AG04450 (cell line): ENCODE data around the gene TM4SF1. TPM values are rescaled to one million over a fixed set of nuclear protein-coding genes. Genes with fewer than 3 reads are reported as not detected.
"Not testable (repeated sequence)": the region's sequence is repeated elsewhere in the genome, so short reads cannot be mapped to it uniquely, and the experiment has no call there.

ENCODE experiments used
- CTCF ChIA-PET: fragments of 300-600, 350-600 bp; formaldehyde crosslinking; extraction: SDS; loops from one replicate; lab custom pipeline; 2022; ENCODE audit warnings: antibody characterized with exemption, inconsistent platforms; lab: Charles Lee
- POLR2A ChIA-PET: fragments of 350-600 bp; formaldehyde crosslinking; extraction: SDS; loops from one replicate; lab custom pipeline; 2021; ENCODE audit warnings: antibody characterized with exemption, inconsistent platforms; lab: Yijun Ruan, JAX
- DNase-seq: peaks from one replicate; pipeline ENCODE4 v3.0.0-alpha.2; 2011; ENCODE audit warnings: low read depth, low spot score
- H3K27ac ChIP-seq: one replicate; pipeline ENCODE4 v1.5.1; 2012; ENCODE audit warnings: low read depth, low read length, control low read depth
- H3K27me3 ChIP-seq: one replicate; pipeline ENCODE4 v1.6.0; 2012; ENCODE audit warnings: low read length; ENCODE audit not compliant: control insufficient read depth, insufficient read depth
- H3K4me3 ChIP-seq: 2 replicates; pipeline ENCODE4 v1.5.1; 2011; ENCODE audit warnings: mild to moderate bottlenecking, low read depth, low read length, control low read depth
- H3K9me3 ChIP-seq: 2 replicates; pipeline ENCODE4 v1.5.1; 2012; ENCODE audit warnings: low read length; ENCODE audit not compliant: control insufficient read depth, insufficient read depth
- CTCF ChIP-seq: IDR thresholded peaks from 2 replicates; pipeline ENCODE4 v1.5.1; 2011; ENCODE audit warnings: low read depth, low read length, control low read depth, inconsistent platforms
- polyA plus RNA-seq: library from polyadenylated mRNA; depleted of rRNA; stranded (reverse); fragments of >200 nt; gene quantifications from 2 replicates; pipeline ENCODE4 v1.2.3, GENCODE V29; 2011

The TM4SF1 gene
- polyA plus RNA-seq, 1 experiment: 260 TPM

- CTCF ChIA-PET: no interaction called here
Observed at GRCh38 chr3:149382101-149382467, 4.6 kb upstream of the TM4SF1 start.

GRCh38 chr3:149381173-149382100 is 4.0 kb upstream of the TM4SF1 start:
- ChIA-PET POLR2A (interaction anchor here (1.3 kb wide), 1 partner anchor 8 kb away, joined by 4 read pairs; no protein-coding TSS in a partner anchor), CTCF (no interaction called here)
- DNase-seq: no peak
- TF ChIP-seq CTCF: no peak
- Histone ChIP-seq H3K4me3 (no peak overlapping the region), H3K27me3 (no peaks in the 10 kb centered on the region), H3K9me3 (no peaks in the 10 kb centered on the region), H3K27ac (peak overlapping the region; percentile 66)

More at GRCh38 chr3:149382101-149382467, 4.6 kb upstream of the TM4SF1 start:
- peak; percentile 63 for DNase-seq
- POLR2A ChIA-PET: interaction anchor here (1.3 kb wide), 1 partner anchor 8 kb away, joined by 4 read pairs; no protein-coding TSS in a partner anchor
- H3K9me3 ChIP-seq: no peaks in the 10 kb centered on the region
- H3K4me3 ChIP-seq: no peak overlapping the region
- no peaks in the 10 kb centered on the region for H3K27me3 ChIP-seq
- H3K27ac ChIP-seq: peak overlapping the region; percentile 81
- TF ChIP-seq CTCF: no peak

- POLR2A ChIA-PET, CTCF ChIA-PET, H3K9me3 ChIP-seq: not testable (repeated sequence)
Observed at GRCh38 chr3:149380220-149380619, 2.8 kb upstream of the TM4SF1 start.

GRCh38 chr3:149378478-149379309 is 1.2 kb upstream of the TM4SF1 start:
- CTCF ChIA-PET: interaction anchor here (1.0 kb wide), 1 partner anchor 101 kb away, joined by 3 read pairs; no protein-coding TSS in a partner anchor
- POLR2A ChIA-PET: interaction anchor here (0.6 to 1.4 kb wide), 4 partner anchors 8 to 177 kb away, joined by 3 to 4 read pairs (median 4); no protein-coding TSS in a partner anchor

More at GRCh38 chr3:149380220-149380619, 2.8 kb upstream of the TM4SF1 start:
- not testable (repeated sequence) for H3K4me3 ChIP-seq, DNase-seq, H3K27me3 ChIP-seq, H3K27ac ChIP-seq

More at GRCh38 chr3:149378478-149379309, 1.2 kb upstream of the TM4SF1 start:
- H3K9me3 ChIP-seq: no peaks in the 10 kb centered on the region
- H3K27me3 ChIP-seq: no peaks in the 10 kb centered on the region
- no peak overlapping the region for H3K4me3 ChIP-seq
- H3K27ac ChIP-seq: peak overlapping the region; percentile 43
- no peak for TF ChIP-seq CTCF
- DNase-seq: no peak
